ENCODE results near the gene PPP1R12C. TPM values are rescaled to one million over a fixed set of nuclear protein-coding genes. Genes with fewer than 3 reads are reported as not detected.

Gene PPP1R12C
- total RNA-seq, 1 experiment from 2014 or later, result 136 TPM

DNA sequence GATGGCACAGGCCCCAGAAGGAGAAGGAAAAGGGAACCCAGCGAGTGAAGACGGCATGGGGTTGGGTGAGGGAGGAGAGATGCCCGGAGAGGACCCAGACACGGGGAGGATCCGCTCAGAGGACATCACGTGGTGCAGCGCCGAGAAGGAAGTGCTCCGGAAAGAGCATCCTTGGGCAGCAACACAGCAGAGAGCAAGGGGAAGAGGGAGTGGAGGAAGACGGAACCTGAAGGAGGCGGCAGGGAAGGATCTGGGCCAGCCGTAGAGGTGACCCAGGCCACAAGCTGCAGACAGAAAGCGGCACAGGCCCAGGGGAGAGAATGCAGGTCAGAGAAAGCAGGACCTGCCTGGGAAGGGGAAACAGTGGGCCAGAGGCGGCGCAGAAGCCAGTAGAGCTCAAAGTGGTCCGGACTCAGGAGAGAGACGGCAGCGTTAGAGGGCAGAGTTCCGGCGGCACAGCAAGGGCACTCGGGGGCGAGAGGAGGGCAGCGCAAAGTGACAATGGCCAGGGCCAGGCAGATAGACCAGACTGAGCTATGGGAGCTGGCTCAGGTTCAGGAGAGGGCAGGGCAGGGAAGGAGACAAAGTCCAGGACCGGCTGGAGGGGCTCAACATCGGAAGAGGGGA is 1.1 kb downstream of the PPP1R12C start:
- peaks cover 5% of the 10 kb centered on the region for H3F3A ChIP-seq (ENCODE audit: low read length, unreplicated experiment)
- H3K4me2 ChIP-seq (ENCODE audit: low read length), result peak overlapping the region; percentile 88
- CTCF ChIA-PET, result no interaction called here
- H2AFZ ChIP-seq (ENCODE audit: low read length), result peak overlapping the region; percentile 5; the same call in 1 of the 2 replicates
- H3K27ac ChIP-seq (ENCODE audit: low read length), result no peak overlapping the region
- H4K20me1 ChIP-seq (ENCODE audit: low read length), result peaks cover 35% of the 10 kb centered on the region
- BruUV-seq (replicated peaks), result TSS peak; percentile 38
- ATAC-seq (peak; percentile 50), DNase-seq (peak; percentile 56)
- H3K9me2 ChIP-seq (replicated peaks; ENCODE audit: low read length), result no peaks in the 10 kb centered on the region
- H3K4me1 ChIP-seq (ENCODE audit: insufficient read depth, low read length), result peaks cover 12% of the 10 kb centered on the region
- POLR2A ChIA-PET (ENCODE audit: unreplicated experiment), result no interaction called here
- peak overlapping the region; percentile 90 for H3K4me3 ChIP-seq (ENCODE audit: low read length)
- H3K9me3 ChIP-seq (ENCODE audit: low read length), result no peaks in the 10 kb centered on the region
- peak overlapping the region; percentile 72 for H3K9ac ChIP-seq (ENCODE audit: low read length)
- no peaks in the 10 kb centered on the region for H3K27me3 ChIP-seq (ENCODE audit: low read length)
- H3K36me3 ChIP-seq (ENCODE audit: low read depth, low read length), result peaks cover 5% of the 10 kb centered on the region; the same call in 1 of the 2 replicates
- intact Hi-C loops (cut with micrococcal nuclease), result loop anchor here (5.0 kb wide), 1 partner anchor 54 kb away; the partner anchor contains the start of gene RDH13
- TF ChIP-seq EZH2 (IDR thresholded peaks at IDR 0.05; ENCODE audit: low read length, unreplicated experiment) (no peak), EZH2phosphoT487 (IDR thresholded peaks at IDR 0.05; ENCODE audit: borderline replicate concordance, low read length) (no peak)
- TF ChIP-seq, protein P1, sequence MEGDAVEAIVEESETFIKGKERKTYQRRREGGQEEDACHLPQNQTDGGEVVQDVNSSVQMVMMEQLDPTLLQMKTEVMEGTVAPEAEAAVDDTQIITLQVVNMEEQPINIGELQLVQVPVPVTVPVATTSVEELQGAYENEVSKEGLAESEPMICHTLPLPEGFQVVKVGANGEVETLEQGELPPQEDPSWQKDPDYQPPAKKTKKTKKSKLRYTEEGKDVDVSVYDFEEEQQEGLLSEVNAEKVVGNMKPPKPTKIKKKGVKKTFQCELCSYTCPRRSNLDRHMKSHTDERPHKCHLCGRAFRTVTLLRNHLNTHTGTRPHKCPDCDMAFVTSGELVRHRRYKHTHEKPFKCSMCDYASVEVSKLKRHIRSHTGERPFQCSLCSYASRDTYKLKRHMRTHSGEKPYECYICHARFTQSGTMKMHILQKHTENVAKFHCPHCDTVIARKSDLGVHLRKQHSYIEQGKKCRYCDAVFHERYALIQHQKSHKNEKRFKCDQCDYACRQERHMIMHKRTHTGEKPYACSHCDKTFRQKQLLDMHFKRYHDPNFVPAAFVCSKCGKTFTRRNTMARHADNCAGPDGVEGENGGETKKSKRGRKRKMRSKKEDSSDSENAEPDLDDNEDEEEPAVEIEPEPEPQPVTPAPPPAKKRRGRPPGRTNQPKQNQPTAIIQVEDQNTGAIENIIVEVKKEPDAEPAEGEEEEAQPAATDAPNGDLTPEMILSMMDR (conservative IDR thresholded peaks at IDR 0.05; ENCODE audit: low read depth, low read length), result no peak
- peaks cover 50% of the 10 kb centered on the region for H3K79me2 ChIP-seq (ENCODE audit: low read length)

DNA sequence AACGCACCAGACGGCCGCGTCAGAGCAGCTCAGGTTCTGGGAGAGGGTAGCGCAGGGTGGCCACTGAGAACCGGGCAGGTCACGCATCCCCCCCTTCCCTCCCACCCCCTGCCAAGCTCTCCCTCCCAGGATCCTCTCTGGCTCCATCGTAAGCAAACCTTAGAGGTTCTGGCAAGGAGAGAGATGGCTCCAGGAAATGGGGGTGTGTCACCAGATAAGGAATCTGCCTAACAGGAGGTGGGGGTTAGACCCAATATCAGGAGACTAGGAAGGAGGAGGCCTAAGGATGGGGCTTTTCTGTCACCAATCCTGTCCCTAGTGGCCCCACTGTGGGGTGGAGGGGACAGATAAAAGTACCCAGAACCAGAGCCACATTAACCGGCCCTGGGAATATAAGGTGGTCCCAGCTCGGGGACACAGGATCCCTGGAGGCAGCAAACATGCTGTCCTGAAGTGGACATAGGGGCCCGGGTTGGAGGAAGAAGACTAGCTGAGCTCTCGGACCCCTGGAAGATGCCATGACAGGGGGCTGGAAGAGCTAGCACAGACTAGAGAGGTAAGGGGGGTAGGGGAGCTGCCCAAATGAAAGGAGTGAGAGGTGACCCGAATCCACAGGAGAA is 1.9 kb downstream of the PPP1R12C start:
- H3K4me2 ChIP-seq (ENCODE audit: low read length), result peak overlapping the region; percentile 88
- ChIA-PET CTCF (interaction anchor here (0.6 kb wide), 1 partner anchor 30 kb away, joined by 3 read pairs; no protein-coding TSS in a partner anchor), POLR2A (ENCODE audit: unreplicated experiment) (no interaction called here)
- no peak overlapping the region for H3K27ac ChIP-seq (ENCODE audit: low read length)
- peaks cover 50% of the 10 kb centered on the region for H3K79me2 ChIP-seq (ENCODE audit: low read length)
- peaks cover 3% of the 10 kb centered on the region for H3F3A ChIP-seq (ENCODE audit: low read length, unreplicated experiment)
- H3K36me3 ChIP-seq (ENCODE audit: low read depth, low read length), result peaks cover 5% of the 10 kb centered on the region; the same call in 1 of the 2 replicates
- intact Hi-C loops (cut with micrococcal nuclease), result loop anchor here (5.0 kb wide), 1 partner anchor 53 kb away; the partner anchor contains the start of gene RDH13
- no peak for TF ChIP-seq EZH2 (IDR thresholded peaks at IDR 0.05; ENCODE audit: low read length, unreplicated experiment)
- TF ChIP-seq, protein P1 (conservative IDR thresholded peaks at IDR 0.05; ENCODE audit: low read depth, low read length), result no peak
- no peak for TF ChIP-seq EZH2phosphoT487 (IDR thresholded peaks at IDR 0.05; ENCODE audit: borderline replicate concordance, low read length)
- no peaks in the 10 kb centered on the region for H3K27me3 ChIP-seq (ENCODE audit: low read length)
- DNase-seq (no peak), ATAC-seq (no peak)
- H3K9ac ChIP-seq (ENCODE audit: low read length), result peak overlapping the region; percentile 19; the same call in 1 of the 2 replicates
- 0 out of 2 replicates have a peak overlapping the region, but pooled peaks have one; percentile 5 for H2AFZ ChIP-seq (ENCODE audit: low read length)
- H3K4me1 ChIP-seq (ENCODE audit: insufficient read depth, low read length), result peaks cover 12% of the 10 kb centered on the region
- no peaks in the 10 kb centered on the region for H3K9me3 ChIP-seq (ENCODE audit: low read length)
- no peaks in the 10 kb centered on the region for H3K9me2 ChIP-seq (replicated peaks; ENCODE audit: low read length)
- H4K20me1 ChIP-seq (ENCODE audit: low read length), result peaks cover 35% of the 10 kb centered on the region
- peak overlapping the region; percentile 90 for H3K4me3 ChIP-seq (ENCODE audit: low read length)
- BruUV-seq (replicated peaks), result no TSS peak
